OCI-LY3 (cell line): Measurements from ENCODE around the gene UIMC1.

Source experiments
- CTCF ChIP-seq: fragments of 200-600, 300-600 bp; sonication (generic); IDR thresholded peaks from 2 replicates; pipeline ENCODE4 v1.5.1; 2014; ENCODE audit warnings: antibody characterized with exemption, low read length, low read depth
- EZH2phosphoT487 ChIP-seq: fragments of 200-600 bp; shearing (Covaris generic); IDR thresholded peaks from 2 replicates; pipeline ENCODE4 v1.6.1; 2018; ENCODE audit warnings: antibody characterized with exemption, mixed run types, low read depth

- TF ChIP-seq CTCF (no peak), EZH2phosphoT487 (no peak)
Measured at GRCh38 chr5:177045631-177046030, 39.1 kb upstream of the UIMC1 start.
